GM18519 (cell line): ENCODE measurements around the gene TAS2R31.

Experiments
- ATAC-seq: cut with Tn5 transposase; IDR thresholded peaks from one replicate; pipeline ENCODE4 v1.9.1; 2021; ENCODE audit warnings: mild to moderate bottlenecking, moderate library complexity; ENCODE audit not compliant: unreplicated experiment, low FRiP score

The TAS2R31 gene

DNA sequence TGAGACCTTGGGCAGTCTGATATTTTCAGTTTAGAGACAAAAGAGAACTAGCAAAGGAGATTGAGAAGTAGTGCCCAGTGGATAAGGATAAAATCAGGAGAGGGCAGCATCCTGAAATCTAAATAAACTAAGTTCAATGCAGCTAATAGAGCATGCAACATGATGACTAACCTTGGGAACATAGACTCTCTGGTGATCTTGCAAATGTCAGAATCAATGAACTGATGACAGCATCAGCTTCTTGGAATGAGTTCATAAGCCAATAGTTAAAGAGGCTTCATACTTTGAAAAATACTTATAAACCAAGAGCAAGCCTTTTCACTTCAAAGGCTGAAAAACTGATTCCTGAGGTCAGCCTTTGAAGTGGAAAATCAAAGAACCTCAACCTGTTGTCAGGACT, 17.0 kb downstream of the TAS2R31 start:
- no peak for ATAC-seq

DNA sequence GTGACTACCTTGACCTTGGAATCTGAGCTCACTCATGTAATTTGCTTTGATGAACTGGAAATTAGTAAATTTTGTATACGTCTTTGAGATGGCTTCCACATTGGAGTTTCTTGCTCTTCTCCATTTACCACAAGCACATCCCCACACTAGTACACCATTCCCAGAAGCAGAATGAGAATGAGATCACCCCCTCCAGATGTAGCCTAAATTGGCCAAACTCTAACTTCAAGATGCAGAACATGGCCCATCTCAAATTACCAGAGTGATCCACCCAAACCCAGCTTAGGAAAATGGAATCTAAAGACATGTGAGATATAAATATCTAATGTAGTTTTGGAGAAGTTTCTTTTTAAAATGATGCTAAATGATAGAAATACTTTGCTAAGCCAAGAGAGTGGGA, 23.6 kb downstream of the TAS2R31 start:
- no peak for ATAC-seq

DNA sequence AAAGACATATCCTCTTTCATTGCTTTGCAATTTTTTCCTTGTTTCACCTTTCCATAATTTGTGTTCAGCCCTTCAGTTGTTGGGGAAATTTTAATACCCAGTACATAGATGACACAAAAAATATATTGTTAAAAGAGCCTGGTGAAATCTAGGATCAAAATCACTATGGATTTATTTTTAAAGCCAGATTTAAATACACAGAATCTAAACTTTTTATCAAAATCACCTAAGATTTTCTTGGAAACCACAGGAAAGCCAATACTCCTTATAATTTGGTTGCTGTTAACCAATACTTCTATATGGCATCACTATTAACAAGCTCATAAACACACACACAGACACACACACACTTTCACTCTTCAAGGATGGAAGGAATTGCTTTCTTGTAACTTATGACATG, 33.0 kb downstream of the TAS2R31 start, which contains the start of gene TAS2R20:
TAS2R20 (minus strand) TSS at position 101 of the 400 bp plus-strand sequence. CDS start 429 bp downstream, outside the sequence.
- no peak for ATAC-seq

DNA sequence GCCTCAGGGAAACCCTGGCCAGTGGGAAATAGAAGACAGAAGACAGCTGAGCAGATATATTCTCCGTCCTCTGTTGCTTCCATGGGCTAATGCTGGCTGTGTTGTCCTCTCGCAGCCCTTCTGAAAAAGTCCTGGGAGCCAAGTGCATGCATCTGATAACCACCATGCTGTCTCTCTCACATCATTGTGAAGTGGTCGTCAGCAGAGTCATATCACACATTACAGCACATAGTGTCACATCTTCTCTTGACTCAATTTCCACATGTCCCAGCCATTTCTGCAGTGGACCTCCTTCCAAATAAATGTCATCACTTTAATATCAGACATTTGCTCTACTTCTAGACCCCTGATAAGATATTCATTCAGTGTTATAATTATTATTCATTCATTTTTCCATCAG, 36.9 kb downstream of the TAS2R31 start:
- ATAC-seq = no peak

DNA sequence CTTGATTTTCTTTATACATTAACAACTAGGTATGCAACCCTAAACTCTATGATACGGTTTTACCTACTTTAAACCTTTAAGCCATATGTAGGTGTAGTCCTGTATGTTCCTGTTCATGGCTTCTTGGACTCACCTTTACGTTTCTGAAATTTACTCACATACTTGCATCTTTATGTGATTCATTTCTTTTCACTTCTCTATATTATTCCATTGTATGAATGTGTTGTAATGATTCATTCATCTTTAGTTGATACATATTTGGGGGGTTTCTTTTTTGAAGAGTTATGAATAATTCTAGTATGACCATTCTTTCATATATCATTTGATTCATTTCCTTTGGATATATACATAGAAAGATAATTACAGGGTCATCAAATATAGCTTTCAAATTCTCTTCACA, 42.1 kb downstream of the TAS2R31 start:
- no peak for ATAC-seq

DNA sequence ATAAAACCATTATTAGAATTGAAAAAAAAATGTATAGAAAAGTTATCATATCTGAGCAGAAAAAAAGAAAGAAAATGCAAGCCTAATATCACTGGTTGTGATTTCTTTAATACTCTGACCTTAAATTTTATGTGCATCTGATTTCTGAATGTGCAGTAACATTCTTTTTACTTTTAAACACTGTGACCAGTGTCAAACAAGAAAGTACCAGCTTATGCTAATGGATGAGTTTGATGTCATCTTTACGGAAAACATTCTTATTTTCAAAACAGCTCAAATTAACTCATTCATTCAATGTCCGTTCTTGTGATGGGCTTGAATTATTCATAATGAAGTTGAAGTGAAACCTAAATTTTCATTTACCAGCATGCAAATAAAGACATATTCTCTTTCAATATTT, 44.4 kb downstream of the TAS2R31 start, which contains the start of gene TAS2R50:
TAS2R50 (minus strand) TSS at position 101 of the 400 bp plus-strand sequence; CDS start at position 49, 52 bp downstream.
- ATAC-seq = no peak

DNA sequence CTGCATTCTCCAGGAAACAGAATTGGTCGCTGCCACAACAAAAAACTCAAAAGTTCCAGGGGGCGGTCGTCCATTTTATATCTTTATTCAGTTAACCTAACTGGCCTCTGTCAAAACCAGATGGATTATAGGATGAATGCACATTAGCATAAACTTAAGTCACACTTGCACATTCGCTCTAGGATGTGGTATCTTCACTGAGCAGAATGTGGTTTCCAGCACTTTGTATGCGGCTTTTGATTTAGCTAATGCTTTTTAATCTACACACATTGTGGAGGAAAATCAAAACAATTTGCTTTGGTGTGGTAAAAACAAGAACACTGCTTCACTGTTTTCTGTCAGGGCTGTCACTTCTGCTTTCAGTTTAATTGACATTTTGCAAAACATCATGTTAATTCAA, 49.0 kb downstream of the TAS2R31 start:
- ATAC-seq = no peak
